GM23338 (cell line): ENCODE data around the gene CLIP2. TPM values are rescaled to one million over a fixed set of nuclear protein-coding genes. Genes with fewer than 3 reads are reported as not detected.

Experiments
- CREB1 ChIP-seq: fragments of 250-450 bp; sonication (Bioruptor Pico); IDR thresholded peaks from 2 replicates; pipeline ENCODE4 v1.5.0; 2020; ENCODE audit warnings: low read depth, mild to moderate bottlenecking, moderate library complexity
- EZH2 ChIP-seq: fragments of 200-600 bp; sonication (generic); IDR thresholded peaks from one replicate; pipeline ENCODE4 v1.8.0; 2017; ENCODE audit warnings: antibody characterized with exemption, mild to moderate bottlenecking, low read depth; ENCODE audit not compliant: unreplicated experiment
- NANOG ChIP-seq: IDR thresholded peaks from 2 replicates; pipeline ENCODE4 v1.6.1; 2016; ENCODE audit warnings: antibody characterized with exemption, borderline replicate concordance
- REST ChIP-seq: IDR thresholded peaks from one replicate; pipeline ENCODE4 v1.6.1; 2018; ENCODE audit warnings: antibody characterized with exemption; ENCODE audit not compliant: unreplicated experiment
- ZNF331 ChIP-seq: fragments of 250-450 bp; sonication (Bioruptor Pico); IDR thresholded peaks from 2 replicates; pipeline ENCODE4 v1.5.0; 2020; ENCODE audit warnings: low read depth, mild to moderate bottlenecking, moderate library complexity
- polyA plus RNA-seq: library from polyadenylated mRNA; unstranded; fragments of >200 nt; fragmentation: Nextera tagmentation; extraction: Ambion mirVana; gene quantifications from 2 replicates; pipeline ENCODE4 v1.2.1, GENCODE V29; 2016
- total RNA-seq: library from RNA; depleted of rRNA; stranded (reverse); fragments of >200 nt; shearing (Covaris generic); gene quantifications from 2 replicates; pipeline ENCODE4 v1.2.3, GENCODE V29; 2014
- TF ChIP-seq, protein P1 (sequence below): fragments of 250-450 bp; sonication (Bioruptor Pico); IDR thresholded peaks from 2 replicates; pipeline ENCODE4 v1.5.0; 2020; ENCODE audit warnings: mild to moderate bottlenecking, moderate library complexity

The CLIP2 gene
- total and polyA plus RNA-seq, 2 experiments from 2014 or later = 8.1 to 51.9 TPM

DNA sequence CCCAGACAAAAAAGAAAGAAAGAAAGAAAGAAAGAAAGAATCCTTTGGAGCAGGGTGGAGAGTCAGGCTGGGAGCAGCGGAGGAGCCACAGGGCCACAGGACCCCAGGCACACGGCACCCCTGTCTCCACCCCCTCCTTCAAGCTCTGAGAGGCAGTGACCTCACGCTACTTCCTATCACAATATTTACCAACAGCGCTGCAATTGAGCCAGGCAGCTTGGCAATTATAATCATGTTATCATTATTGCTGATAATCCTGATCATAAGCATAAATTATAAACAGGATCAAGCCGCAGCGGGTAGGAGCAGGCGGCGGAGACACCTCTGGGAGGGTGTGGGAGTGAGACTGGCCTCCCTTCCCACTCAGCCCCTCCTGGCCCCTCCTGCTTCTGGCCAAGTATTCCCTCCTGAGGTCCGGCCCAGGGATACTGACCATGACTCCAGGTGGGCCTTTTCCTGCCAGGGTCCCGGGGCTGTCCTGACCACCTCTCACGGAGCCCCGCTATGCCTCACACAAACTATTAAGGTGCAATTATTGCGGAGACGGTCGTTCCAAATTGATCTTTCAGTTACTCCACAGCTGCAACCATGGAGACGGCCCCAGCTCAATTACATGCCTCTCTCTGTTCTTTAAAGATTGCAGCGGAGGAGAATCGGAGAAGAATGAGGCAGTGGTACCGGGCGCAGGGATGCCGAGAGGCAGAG is 154.5 kb downstream of the CLIP2 start (continued):
- TF ChIP-seq, protein P1, sequence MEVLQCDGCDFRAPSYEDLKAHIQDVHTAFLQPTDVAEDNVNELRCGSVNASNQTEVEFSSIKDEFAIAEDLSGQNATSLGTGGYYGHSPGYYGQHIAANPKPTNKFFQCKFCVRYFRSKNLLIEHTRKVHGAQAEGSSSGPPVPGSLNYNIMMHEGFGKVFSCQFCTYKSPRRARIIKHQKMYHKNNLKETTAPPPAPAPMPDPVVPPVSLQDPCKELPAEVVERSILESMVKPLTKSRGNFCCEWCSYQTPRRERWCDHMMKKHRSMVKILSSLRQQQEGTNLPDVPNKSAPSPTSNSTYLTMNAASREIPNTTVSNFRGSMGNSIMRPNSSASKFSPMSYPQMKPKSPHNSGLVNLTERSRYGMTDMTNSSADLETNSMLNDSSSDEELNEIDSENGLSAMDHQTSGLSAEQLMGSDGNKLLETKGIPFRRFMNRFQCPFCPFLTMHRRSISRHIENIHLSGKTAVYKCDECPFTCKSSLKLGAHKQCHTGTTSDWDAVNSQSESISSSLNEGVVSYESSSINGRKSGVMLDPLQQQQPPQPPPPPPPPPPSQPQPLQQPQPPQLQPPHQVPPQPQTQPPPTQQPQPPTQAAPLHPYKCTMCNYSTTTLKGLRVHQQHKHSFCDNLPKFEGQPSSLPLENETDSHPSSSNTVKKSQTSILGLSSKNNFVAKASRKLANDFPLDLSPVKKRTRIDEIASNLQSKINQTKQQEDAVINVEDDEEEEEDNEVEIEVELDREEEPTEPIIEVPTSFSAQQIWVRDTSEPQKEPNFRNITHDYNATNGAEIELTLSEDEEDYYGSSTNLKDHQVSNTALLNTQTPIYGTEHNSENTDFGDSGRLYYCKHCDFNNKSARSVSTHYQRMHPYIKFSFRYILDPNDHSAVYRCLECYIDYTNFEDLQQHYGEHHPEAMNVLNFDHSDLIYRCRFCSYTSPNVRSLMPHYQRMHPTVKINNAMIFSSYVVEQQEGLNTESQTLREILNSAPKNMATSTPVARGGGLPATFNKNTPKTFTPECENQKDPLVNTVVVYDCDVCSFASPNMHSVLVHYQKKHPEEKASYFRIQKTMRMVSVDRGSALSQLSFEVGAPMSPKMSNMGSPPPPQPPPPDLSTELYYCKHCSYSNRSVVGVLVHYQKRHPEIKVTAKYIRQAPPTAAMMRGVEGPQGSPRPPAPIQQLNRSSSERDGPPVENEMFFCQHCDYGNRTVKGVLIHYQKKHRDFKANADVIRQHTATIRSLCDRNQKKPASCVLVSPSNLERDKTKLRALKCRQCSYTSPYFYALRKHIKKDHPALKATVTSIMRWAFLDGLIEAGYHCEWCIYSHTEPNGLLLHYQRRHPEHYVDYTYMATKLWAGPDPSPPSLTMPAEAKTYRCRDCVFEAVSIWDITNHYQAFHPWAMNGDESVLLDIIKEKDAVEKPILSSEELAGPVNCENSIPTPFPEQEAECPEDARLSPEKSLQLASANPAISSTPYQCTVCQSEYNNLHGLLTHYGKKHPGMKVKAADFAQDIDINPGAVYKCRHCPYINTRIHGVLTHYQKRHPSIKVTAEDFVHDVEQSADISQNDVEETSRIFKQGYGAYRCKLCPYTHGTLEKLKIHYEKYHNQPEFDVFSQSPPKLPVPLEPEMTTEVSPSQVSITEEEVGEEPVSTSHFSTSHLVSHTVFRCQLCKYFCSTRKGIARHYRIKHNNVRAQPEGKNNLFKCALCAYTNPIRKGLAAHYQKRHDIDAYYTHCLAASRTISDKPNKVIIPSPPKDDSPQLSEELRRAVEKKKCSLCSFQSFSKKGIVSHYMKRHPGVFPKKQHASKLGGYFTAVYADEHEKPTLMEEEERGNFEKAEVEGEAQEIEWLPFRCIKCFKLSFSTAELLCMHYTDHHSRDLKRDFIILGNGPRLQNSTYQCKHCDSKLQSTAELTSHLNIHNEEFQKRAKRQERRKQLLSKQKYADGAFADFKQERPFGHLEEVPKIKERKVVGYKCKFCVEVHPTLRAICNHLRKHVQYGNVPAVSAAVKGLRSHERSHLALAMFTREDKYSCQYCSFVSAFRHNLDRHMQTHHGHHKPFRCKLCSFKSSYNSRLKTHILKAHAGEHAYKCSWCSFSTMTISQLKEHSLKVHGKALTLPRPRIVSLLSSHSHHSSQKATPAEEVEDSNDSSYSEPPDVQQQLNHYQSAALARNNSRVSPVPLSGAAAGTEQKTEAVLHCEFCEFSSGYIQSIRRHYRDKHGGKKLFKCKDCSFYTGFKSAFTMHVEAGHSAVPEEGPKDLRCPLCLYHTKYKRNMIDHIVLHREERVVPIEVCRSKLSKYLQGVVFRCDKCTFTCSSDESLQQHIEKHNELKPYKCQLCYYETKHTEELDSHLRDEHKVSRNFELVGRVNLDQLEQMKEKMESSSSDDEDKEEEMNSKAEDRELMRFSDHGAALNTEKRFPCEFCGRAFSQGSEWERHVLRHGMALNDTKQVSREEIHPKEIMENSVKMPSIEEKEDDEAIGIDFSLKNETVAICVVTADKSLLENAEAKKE (CRISPR knock-in tag) = no peak
- no peak for TF ChIP-seq EZH2
- no peak for TF ChIP-seq CREB1 (CRISPR knock-in tag)
- no peak for TF ChIP-seq REST
- no peak for TF ChIP-seq ZNF331 (CRISPR knock-in tag)
- no peak for TF ChIP-seq NANOG
